CD4-positive, alpha-beta T cell (primary cell): ENCODE measurements around the gene ABCA2. TPM values are rescaled to one million over a fixed set of nuclear protein-coding genes. Genes with fewer than 3 reads are reported as not detected.
"Not testable (repeated sequence)": the region's sequence is repeated elsewhere in the genome, so short reads cannot be mapped to it uniquely, and the experiment has no call there.

Experiments used
- ATAC-seq: fragments of 200-7000 bp; cut with Tn5 transposase; one replicate; pipeline ENCODE4 v1.10.0; 2022; ENCODE audit warnings: mild to moderate bottlenecking; ENCODE audit not compliant: poor library complexity
- CTCF ChIA-PET: fragments of 350-600 bp; sonication (Branson Sonifier 250); formaldehyde crosslinking; loops from one replicate; lab custom pipeline; 2021; ENCODE audit warnings: antibody characterized with exemption, inconsistent platforms; lab: Charles Lee
- POLR2A ChIA-PET: fragments of 350-600 bp; sonication (Branson Sonifier 250); formaldehyde crosslinking; loops from one replicate; lab custom pipeline; 2021; ENCODE audit warnings: antibody characterized with exemption, inconsistent platforms; lab: Charles Lee
- DNase-seq, 14 experiments: peaks; one replicate each; pipeline ENCODE4 v3.0.0-alpha.2; 2013 to 2020; ENCODE audit warnings: mixed read lengths in 2 of 14
- H3K27ac ChIP-seq, 2 donors: one replicate each; pipeline versions ENCODE4 v1.5.1 to v1.7.0; 2013; ENCODE audit warnings: low read length in 2 of 2, low read depth in 1 of 2, mild to moderate bottlenecking in 1 of 2
- H3K27me3 ChIP-seq, 2 experiments: 1 replicate in 1 of 2; 2 replicates in 1 of 2; pipeline versions ENCODE4 v1.6.1 to v1.7.0; 2013; ENCODE audit warnings: low read length in 2 of 2, control low read depth in 1 of 2, mild to moderate bottlenecking in 1 of 2, moderate library complexity in 1 of 2; ENCODE audit not compliant: insufficient read depth in 2 of 2, control insufficient read depth in 1 of 2
- H3K36me3 ChIP-seq: one replicate; pipeline ENCODE4 v1.6.1; 2013; ENCODE audit warnings: low read length, control low read depth; ENCODE audit not compliant: insufficient read depth
- H3K4me1 ChIP-seq: one replicate; pipeline ENCODE4 v1.6.1; 2013; ENCODE audit warnings: low read length, control low read depth; ENCODE audit not compliant: insufficient read depth
- H3K4me3 ChIP-seq: one replicate; pipeline ENCODE4 v1.5.1; 2013; ENCODE audit warnings: mild to moderate bottlenecking, low read length, moderate library complexity
- H3K9me3 ChIP-seq, 2 experiments: 1 replicate in 1 of 2; 2 replicates in 1 of 2; pipeline versions ENCODE4 v1.6.1 to v1.7.0; 2013; ENCODE audit warnings: low read length in 2 of 2, mild to moderate bottlenecking in 2 of 2, control low read depth in 1 of 2, moderate library complexity in 1 of 2; ENCODE audit not compliant: control insufficient read depth in 1 of 2, insufficient read depth in 1 of 2
- H3K27ac Mint-ChIP-seq: one replicate; pipeline ENCODE4 v1.8.0; 2020; ENCODE audit warnings: mixed read lengths
- H3K27me3 Mint-ChIP-seq: one replicate; pipeline ENCODE4 v1.8.0; 2021; ENCODE audit warnings: mixed read lengths
- H3K36me3 Mint-ChIP-seq: one replicate; pipeline ENCODE4 v1.8.0; 2021; ENCODE audit warnings: low read depth, mixed read lengths
- H3K4me1 Mint-ChIP-seq: one replicate; pipeline ENCODE4 v1.8.0; 2021; ENCODE audit warnings: low read depth, mixed read lengths
- H3K4me3 Mint-ChIP-seq: one replicate; pipeline ENCODE4 v1.8.0; 2020; ENCODE audit warnings: mild to moderate bottlenecking, mixed read lengths
- H3K9me3 Mint-ChIP-seq: one replicate; pipeline ENCODE4 v1.8.0; 2020; ENCODE audit warnings: mixed read lengths
- CTCF ChIP-seq: fragments of 200-600 bp; IDR thresholded peaks from one replicate; pipeline ENCODE4 v1.8.0; 2022; ENCODE audit warnings: antibody characterized with exemption, mild to moderate bottlenecking
- intact Hi-C, 2 experiments: fragments of 100-400 bp; cut with DNase I in 1 of 2; cut with micrococcal nuclease in 1 of 2; formaldehyde crosslinking; loops; one replicate each; pipeline versions ENCODE4 v1.15.1 to v1.9.0; 2023 to 2025; cut with DNase I, micrococcal nuclease
- total RNA-seq, 174 experiments: library from RNA in 2 of 174; stranded (reverse) in 2 of 174; gene quantifications; one replicate each; pipeline ENCODE4 v1.2.3 and lab custom pipeline; 2021 to 2026

The ABCA2 gene
- total RNA-seq, 2 experiments from 2014 or later: 80.1 to 86.8 TPM

GRCh38 chr9:137063311-137064026 lies 35.4 kb upstream of the ABCA2 start:
- H3K4me1 Mint-ChIP-seq: peaks cover 6% of the 10 kb centered on the region

GRCh38 chr9:137062798-137063197 lies 34.8 kb upstream of the ABCA2 start:
- H3K27me3 ChIP-seq, CTCF ChIA-PET, H3K4me3 Mint-ChIP-seq, H3K9me3 ChIP-seq, H3K27ac ChIP-seq, H3K27me3 Mint-ChIP-seq, DNase-seq, H3K36me3 Mint-ChIP-seq, H3K4me3 ChIP-seq, H3K4me1 Mint-ChIP-seq, H3K27ac Mint-ChIP-seq, ATAC-seq, H3K9me3 Mint-ChIP-seq, H3K36me3 ChIP-seq, POLR2A ChIA-PET: not testable (repeated sequence)
- peaks cover 11% of the 10 kb centered on the region for H3K4me1 ChIP-seq
- intact Hi-C loops: loop anchor here in 1 of 2 experiments (10.0 kb wide), 1 partner anchor 278 kb away; no protein-coding TSS in a partner anchor

More at GRCh38 chr9:137063311-137064026, 35.4 kb upstream of the ABCA2 start:
- no peak for ATAC-seq
- Histone ChIP-seq H3K4me1 (peaks cover 16% of the 10 kb centered on the region), H3K9me3 (no peaks in the 10 kb centered on the region), H3K36me3 (no peaks in the 10 kb centered on the region), H3K27ac (no peak overlapping the region), H3K4me3 (no peak overlapping the region), H3K27me3 (no peaks in the 10 kb centered on the region)
- no peaks in the 10 kb centered on the region for H3K9me3 Mint-ChIP-seq
- H3K36me3 Mint-ChIP-seq: no peaks in the 10 kb centered on the region
- no peak overlapping the region for H3K27ac Mint-ChIP-seq
- ChIA-PET CTCF (interaction anchor here (0.7 to 1.6 kb wide), 9 partner anchors 13 to 276 kb away, joined by 3 to 10 read pairs (median 3); partner anchors contain the start of genes MAN1B1 and NPDC1), POLR2A (no interaction called here)
- H3K4me3 Mint-ChIP-seq: no peak overlapping the region
- no peak for DNase-seq
- intact Hi-C loops: loop anchor here (1.0 to 10.0 kb wide), 4 partner anchors 17 to 279 kb away; partner anchors contain the start of genes ABCA2 (in 1 of the 2) and NPDC1 (in 1 of the 2)
- TF ChIP-seq CTCF: no peak
- H3K27me3 Mint-ChIP-seq: peaks cover 4% of the 10 kb centered on the region

- H3K27ac ChIP-seq: no peak overlapping the region
- no peaks in the 10 kb centered on the region for H3K27me3 ChIP-seq
- ATAC-seq (no peak), DNase-seq (no peak)
- peaks cover 7% of the 10 kb centered on the region for H3K4me1 ChIP-seq
- intact Hi-C loops: loop anchor here in 1 of 2 experiments (10.0 kb wide), 1 partner anchor 278 kb away; no protein-coding TSS in a partner anchor
- no peak overlapping the region for H3K27ac Mint-ChIP-seq
- no peak overlapping the region for H3K4me3 ChIP-seq
- no peak overlapping the region for H3K4me3 Mint-ChIP-seq
- CTCF ChIA-PET: no interaction called here
- H3K27me3 Mint-ChIP-seq: no peaks in the 10 kb centered on the region
- no peak for TF ChIP-seq CTCF
- POLR2A ChIA-PET: no interaction called here
- H3K9me3 Mint-ChIP-seq: no peaks in the 10 kb centered on the region
- no peaks in the 10 kb centered on the region for H3K36me3 Mint-ChIP-seq
- no peaks in the 10 kb centered on the region for H3K36me3 ChIP-seq
- H3K9me3 ChIP-seq: no peaks in the 10 kb centered on the region
- no peaks in the 10 kb centered on the region for H3K4me1 Mint-ChIP-seq
Measured at GRCh38 chr9:137062384-137062783, 34.3 kb upstream of the ABCA2 start.
